HEK293T (cell line): ENCODE data around the gene SACS.

ENCODE experiments used
- ARNT ChIP-seq: fragments of 450-650 bp; IDR thresholded peaks from 2 replicates; pipeline ENCODE4 v1.6.1; 2017; ENCODE audit warnings: mild to moderate bottlenecking
- ELF4 ChIP-seq: fragments of 450-650 bp; IDR thresholded peaks from 2 replicates; pipeline ENCODE4 v1.6.1; 2017; ENCODE audit warnings: antibody characterized with exemption
- L3MBTL2 ChIP-seq: fragments of 450-650 bp; conservative IDR thresholded peaks from 2 replicates; pipeline ENCODE4 v1.6.1; 2016; ENCODE audit warnings: mild to moderate bottlenecking
- TF ChIP-seq, protein P1 (sequence below): fragments of 450-650 bp; IDR thresholded peaks from 2 replicates; pipeline ENCODE4 v1.6.1; 2016

DNA sequence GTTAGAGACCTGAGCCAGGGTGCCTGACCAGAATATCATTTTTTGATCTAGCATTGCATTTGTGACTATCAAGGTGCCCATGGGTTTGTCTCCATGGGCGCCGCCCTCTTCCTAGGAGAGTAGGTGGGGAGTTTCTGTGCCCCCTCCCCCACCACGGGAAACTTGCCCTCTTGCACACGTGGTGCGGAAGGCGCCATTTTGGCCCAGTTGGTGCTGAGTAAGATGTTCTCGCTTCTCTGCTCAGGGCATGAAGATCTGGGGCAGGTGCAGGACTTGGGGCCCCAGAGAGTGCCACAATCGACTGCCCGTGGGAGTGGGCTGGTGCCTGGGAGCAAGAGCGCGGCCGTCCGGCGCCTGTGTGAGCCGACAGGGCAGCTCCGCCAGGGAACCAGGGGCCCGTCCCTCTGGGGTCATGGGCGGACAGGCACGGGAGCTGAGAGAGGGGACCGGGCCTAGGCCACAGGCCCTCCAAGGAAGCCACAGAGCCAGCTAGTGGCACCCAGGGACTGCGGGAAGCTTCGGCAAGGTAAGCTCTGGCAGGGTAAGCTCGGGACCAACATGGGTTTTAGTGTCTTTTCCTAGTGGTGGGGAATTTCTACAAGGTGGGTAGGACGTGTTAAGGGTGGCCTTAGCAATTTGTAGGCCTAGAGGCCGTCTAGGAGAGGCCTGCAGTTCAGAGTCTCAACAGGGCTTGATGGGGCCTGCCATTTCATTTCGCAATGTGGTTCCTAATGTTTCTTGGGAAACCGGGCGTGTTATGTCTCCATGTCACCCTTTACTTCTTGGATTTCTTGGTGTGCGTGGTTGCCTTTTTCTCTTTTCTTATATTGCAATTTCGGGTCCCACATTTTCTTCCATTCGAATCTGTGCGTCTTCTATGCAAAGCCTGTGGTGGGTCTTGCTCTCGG is 14.5 kb downstream of the SACS start:
- TF ChIP-seq ARNT (no peak), L3MBTL2 (no peak), ELF4 (no peak)
- TF ChIP-seq, protein P1, sequence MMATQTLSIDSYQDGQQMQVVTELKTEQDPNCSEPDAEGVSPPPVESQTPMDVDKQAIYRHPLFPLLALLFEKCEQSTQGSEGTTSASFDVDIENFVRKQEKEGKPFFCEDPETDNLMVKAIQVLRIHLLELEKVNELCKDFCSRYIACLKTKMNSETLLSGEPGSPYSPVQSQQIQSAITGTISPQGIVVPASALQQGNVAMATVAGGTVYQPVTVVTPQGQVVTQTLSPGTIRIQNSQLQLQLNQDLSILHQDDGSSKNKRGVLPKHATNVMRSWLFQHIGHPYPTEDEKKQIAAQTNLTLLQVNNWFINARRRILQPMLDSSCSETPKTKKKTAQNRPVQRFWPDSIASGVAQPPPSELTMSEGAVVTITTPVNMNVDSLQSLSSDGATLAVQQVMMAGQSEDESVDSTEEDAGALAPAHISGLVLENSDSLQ, result no peak
